ENCODE measurements around the gene TMEM232.
"Not testable (repeated sequence)": the region's sequence is repeated elsewhere in the genome, so short reads cannot be mapped to it uniquely, and the experiment has no call there.

TMEM232 gene

GRCh38 chr5:110618941-110619340, 107.5 kb downstream of the TMEM232 start:
- DNase-seq, result no peak

- no peak for DNase-seq
These were observed 110.5 kb downstream of the TMEM232 start for GRCh38 chr5:110616009-110616408.

GRCh38 chr5:110612794-110613247, 113.7 kb downstream of the TMEM232 start:
- DNase-seq, result no peak

GRCh38 chr5:110611817-110612216, 114.7 kb downstream of the TMEM232 start:
- DNase-seq, result no peak

- DNase-seq, result no peak
These were observed 131.6 kb downstream of the TMEM232 start for GRCh38 chr5:110594866-110595265.

- DNase-seq, result no peak
These were observed 136.3 kb downstream of the TMEM232 start for GRCh38 chr5:110590187-110590586.

GRCh38 chr5:110588286-110588980, 138.0 kb downstream of the TMEM232 start:
- DNase-seq, result peak; percentile 4

GRCh38 chr5:110580625-110581024, 145.8 kb downstream of the TMEM232 start:
- DNase-seq, result no peak

- peak; percentile 7 for DNase-seq
These were observed 153.7 kb downstream of the TMEM232 start for GRCh38 chr5:110572729-110573128.

- no peak for DNase-seq
These were observed 164.3 kb downstream of the TMEM232 start for GRCh38 chr5:110562191-110562590.

- DNase-seq, result no peak
These were observed 165.0 kb downstream of the TMEM232 start for GRCh38 chr5:110561510-110561909.

GRCh38 chr5:110549301-110549700, 177.2 kb downstream of the TMEM232 start:
- DNase-seq, result no peak

GRCh38 chr5:110548171-110548570, 178.3 kb downstream of the TMEM232 start:
- no peak for DNase-seq

- no peak for DNase-seq
These were observed 179.0 kb downstream of the TMEM232 start for GRCh38 chr5:110547495-110547894.

- DNase-seq, result peak; percentile 59
These were observed 180.8 kb downstream of the TMEM232 start for GRCh38 chr5:110545716-110546115.

- DNase-seq, result no peak
These were observed 181.9 kb downstream of the TMEM232 start for GRCh38 chr5:110544603-110545002.

GRCh38 chr5:110542949-110543348, 183.5 kb downstream of the TMEM232 start:
- no peak for DNase-seq

- no peak for DNase-seq
These were observed 190.1 kb downstream of the TMEM232 start for GRCh38 chr5:110536120-110537115.

GRCh38 chr5:110535146-110535545, 191.3 kb downstream of the TMEM232 start:
- DNase-seq, result not testable (repeated sequence)

- no peak for DNase-seq
These were observed 200.7 kb downstream of the TMEM232 start for GRCh38 chr5:110525762-110526161.

GRCh38 chr5:110517396-110517795, 209.1 kb downstream of the TMEM232 start:
- DNase-seq, result no peak

GRCh38 chr5:110514030-110514429, 212.4 kb downstream of the TMEM232 start:
- DNase-seq, result no peak

- no peak for DNase-seq
These were observed 214.2 kb downstream of the TMEM232 start for GRCh38 chr5:110512266-110512665.

GRCh38 chr5:110510146-110510545, 216.3 kb downstream of the TMEM232 start:
- DNase-seq, result no peak

Measured in NCI-H2171 treated with DMSO at 0.1 percent for 48 hours (cell line).